Astrocyte (in vitro differentiated cells and primary cell): ENCODE results near the gene GCK.

Experiments
- EZH2 ChIP-seq: IDR thresholded peaks from 2 replicates; pipeline ENCODE4 v1.6.1; 2012; ENCODE audit warnings: mild to moderate bottlenecking, low read length, inconsistent platforms; ENCODE audit not compliant: insufficient read depth
- TF ChIP-seq, protein P1 (sequence below): IDR thresholded peaks from 2 replicates; pipeline ENCODE4 v1.5.1; 2011; ENCODE audit warnings: low read depth, mild to moderate bottlenecking, inconsistent platforms, low read length, moderate library complexity; ENCODE audit not compliant: insufficient read depth

DNA sequence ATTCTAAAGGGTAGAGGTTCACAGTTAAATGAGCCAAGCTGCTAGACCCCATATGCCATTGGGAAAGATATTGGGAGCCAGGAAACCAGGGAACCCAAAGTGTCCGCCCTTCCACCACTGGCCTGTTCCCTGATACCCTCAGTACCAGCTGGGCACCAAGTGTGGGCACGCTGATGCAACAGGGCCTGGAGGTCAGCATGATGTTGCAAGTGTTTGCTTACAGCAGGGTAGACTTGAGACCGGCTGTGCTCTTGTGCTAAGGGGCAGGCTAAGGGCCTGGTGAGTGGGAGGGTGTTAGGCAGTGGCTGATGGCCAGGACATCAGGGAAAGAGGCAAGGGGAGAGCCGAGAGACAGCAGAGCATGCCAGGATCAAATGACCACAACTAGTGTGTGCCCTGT is 27.1 kb downstream of the GCK start:
- TF ChIP-seq, protein P1, sequence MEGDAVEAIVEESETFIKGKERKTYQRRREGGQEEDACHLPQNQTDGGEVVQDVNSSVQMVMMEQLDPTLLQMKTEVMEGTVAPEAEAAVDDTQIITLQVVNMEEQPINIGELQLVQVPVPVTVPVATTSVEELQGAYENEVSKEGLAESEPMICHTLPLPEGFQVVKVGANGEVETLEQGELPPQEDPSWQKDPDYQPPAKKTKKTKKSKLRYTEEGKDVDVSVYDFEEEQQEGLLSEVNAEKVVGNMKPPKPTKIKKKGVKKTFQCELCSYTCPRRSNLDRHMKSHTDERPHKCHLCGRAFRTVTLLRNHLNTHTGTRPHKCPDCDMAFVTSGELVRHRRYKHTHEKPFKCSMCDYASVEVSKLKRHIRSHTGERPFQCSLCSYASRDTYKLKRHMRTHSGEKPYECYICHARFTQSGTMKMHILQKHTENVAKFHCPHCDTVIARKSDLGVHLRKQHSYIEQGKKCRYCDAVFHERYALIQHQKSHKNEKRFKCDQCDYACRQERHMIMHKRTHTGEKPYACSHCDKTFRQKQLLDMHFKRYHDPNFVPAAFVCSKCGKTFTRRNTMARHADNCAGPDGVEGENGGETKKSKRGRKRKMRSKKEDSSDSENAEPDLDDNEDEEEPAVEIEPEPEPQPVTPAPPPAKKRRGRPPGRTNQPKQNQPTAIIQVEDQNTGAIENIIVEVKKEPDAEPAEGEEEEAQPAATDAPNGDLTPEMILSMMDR = no peak
- no peak for TF ChIP-seq EZH2
